Amniotic stem cell (primary cell): ENCODE measurements around the gene ANKRD11.

Source experiments
- DNase-seq: peaks from one replicate; lab custom pipeline; 2025; lab: John Stamatoyannopoulos, UW

ANKRD11 gene

DNA sequence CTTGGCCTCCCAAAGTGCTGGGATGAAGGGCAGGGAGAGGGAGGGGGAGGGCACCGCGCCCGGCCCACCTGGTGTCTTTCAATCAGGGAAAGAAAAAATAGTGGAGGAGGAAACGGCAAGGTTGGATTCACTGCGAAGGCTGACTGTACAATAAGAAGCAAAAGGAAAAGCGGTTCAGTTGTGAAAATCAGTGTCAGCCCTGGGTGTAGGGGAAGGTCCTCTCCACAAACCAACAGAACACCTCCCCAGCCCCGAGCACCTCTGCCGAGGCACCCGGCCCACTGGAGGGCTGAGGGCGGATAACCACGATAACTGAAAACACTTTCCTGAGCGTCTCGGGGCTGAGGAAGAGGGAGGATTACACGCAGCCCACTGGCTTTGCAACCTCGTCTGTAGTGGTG lies 16.4 kb upstream of the ANKRD11 start:
- DNase-seq: no peak

- DNase-seq: no peak
Observed at GRCh38 chr16:89506113-89506504, 15.7 kb upstream of the ANKRD11 start.

DNA sequence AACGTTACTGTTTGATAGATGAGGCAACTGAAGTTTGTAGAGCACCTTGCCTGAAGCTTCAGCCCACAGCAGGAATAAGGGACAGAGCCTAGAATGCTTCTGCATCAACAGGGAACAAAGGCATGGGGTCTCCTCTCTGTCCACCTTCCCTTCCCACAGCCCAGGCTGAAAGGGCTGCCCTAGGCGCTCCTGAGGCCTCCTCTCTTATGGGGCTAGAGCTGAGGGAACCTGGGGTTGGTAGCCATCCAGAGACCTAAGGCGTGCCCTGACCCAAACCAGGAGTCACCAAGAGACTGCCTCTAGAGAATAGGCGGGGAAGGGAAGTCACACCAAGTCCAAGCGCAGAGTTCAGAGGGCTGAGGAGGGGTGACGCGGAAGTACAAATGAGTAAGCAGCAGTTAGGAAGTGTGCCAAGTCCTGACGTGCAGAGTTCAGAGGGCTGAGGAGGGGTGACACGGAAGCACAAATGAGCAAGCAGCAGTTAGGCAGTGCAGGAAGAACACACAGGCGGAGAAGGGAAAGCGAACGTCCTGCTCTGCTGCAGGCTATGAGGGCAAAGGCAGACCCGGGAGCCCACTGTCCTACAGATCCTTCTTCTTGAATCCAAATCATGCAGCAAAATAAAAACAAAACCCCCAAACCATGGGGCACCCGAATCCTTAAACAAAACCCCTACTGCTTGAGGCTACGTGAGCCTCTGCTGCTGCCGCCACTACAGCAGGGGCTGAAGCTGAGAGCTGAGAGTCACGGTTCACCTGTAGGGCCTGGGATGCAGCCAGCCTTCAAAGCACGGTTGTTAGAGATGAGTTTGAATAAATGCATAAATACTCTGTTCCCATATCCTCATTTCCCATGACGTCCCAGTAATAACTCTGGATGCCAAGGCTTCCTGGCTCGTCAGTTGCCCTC lies 15.1 kb upstream of the ANKRD11 start:
- DNase-seq: no peak

- DNase-seq: no peak
Observed at GRCh38 chr16:89504091-89504490, 13.7 kb upstream of the ANKRD11 start.

- no peak for DNase-seq
Observed at GRCh38 chr16:89502081-89502843, 11.9 kb upstream of the ANKRD11 start.

- no peak for DNase-seq
Observed at GRCh38 chr16:89499767-89500166, 9.4 kb upstream of the ANKRD11 start.

- no peak for DNase-seq
Observed at GRCh38 chr16:89498839-89499238, 8.5 kb upstream of the ANKRD11 start.

GRCh38 chr16:89495121-89495520 lies 4.8 kb upstream of the ANKRD11 start:
- DNase-seq: no peak

DNA sequence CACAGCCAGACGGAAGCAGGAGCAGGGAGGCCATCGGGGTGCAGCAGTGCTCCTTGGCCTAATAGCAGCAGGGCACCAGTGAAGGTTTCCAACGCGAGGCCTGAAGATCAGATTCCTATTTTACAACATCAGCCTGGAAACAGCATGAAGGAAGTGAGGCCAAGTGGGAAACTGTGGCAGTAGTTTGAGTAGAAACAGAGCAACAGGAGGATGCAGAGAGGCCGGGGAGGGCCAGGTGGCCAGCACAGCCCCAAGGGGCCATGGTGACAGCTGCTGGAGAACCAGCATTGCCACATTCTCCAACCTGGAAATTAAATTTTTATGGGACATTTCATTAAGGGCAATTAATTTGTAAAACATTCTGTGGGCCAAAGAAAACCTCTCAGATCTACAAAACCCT lies 3.4 kb upstream of the ANKRD11 start:
- no peak for DNase-seq

DNA sequence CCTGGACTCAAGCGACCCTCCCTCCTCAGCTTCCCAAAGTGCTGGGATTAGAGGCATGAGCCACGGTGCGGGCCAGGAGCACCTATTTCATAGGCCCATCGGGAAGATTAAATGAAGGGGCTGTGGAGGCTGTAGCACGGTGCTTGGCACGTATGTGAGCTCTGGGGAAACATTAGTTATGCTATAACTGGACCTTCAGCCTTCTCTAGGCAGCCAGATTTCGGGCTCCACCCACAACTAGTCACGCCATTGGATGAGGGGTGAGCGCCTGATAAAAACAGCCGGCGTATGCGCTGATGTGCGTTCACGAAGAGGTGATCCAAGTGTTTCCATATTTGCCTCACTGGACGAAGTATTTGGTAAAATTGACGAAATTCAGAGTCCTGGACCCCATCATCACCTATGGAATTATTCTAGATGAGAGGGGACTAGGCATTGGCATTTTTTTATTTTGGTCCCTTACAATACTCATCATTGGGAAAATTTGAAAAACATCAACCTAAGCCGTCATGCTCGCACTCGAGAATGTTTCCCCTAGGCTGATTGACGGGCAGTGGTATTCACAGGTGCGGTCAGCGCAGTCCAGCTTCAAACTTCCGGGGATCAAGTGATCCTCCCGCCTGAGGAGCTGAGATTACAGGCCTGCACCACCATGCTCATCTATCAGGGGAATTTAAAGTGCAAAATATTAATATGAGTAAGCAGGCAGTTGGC lies 1.8 kb upstream of the ANKRD11 start:
- no peak for DNase-seq

GRCh38 chr16:89491238-89491869 lies 993 bp upstream of the ANKRD11 start:
- no peak for DNase-seq

DNA sequence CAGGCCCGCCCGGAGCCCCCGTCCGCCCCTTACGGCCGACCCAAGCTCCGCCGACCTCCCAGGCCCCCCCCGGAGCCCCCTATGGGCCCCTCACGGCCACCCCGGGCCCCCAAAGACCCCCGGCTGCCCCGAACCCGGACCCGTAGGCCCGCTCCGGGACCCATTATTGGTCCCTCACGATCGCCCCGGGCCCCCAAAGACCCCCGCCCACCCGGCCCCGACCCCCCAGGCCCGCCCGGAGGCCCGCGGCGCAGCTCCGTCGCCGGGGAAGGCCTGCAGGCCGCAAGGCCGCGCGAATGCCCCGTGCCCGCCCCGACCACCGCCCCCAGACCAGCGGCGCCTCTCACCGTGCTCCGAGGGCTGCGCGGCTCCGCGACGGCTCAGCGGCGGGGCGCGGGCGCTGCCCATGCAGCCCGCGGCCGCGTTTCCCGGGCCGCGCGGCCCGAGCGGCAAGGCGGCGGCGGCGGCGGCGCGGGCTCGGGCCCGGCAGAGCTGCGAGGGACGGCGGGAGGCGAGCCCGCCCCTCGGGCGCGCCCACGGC lies 393 bp downstream of the ANKRD11 start:
- DNase-seq: no peak

DNA sequence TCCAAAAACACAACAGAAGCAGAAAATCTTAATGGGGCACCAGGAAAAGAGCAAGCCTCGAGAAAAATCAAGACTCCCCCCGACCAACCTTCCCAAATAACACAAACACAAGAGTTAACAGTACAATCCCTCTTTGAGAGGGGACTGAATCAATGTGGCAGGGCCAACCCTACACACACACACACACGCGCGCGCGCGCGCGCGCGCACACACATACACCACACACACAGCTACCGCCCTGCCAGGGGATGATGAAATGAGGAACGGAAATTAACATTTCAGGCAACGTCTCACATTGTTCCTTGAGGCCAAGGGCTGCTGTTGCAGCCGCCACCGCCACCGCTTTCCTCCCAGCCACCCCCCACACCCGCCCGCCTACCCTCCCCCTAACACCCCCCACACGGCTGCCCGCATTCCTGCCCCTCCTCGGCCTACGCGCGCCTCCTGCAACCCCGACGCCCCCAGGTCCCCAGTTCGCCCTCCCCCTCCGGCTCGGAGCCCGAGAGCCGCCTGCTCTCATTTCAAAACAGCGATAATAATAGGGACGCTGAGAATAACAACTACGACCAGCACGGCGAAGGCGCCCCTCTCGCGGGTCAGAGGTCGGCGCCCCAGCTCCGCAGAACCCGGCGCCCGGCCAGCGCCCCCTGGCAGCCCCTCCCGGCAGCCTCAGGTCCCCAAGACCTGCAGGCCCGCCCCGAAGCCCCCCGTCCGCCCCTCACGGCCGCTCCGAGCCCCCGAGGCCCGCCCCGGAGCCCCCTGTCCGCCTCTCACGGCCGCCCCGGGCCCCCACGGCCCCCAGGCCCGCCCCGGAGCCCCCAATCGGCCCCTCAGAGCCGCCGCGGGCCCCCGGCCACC lies 1.1 kb downstream of the ANKRD11 start:
- peak; percentile 87 for DNase-seq

GRCh38 chr16:89485701-89486246 lies 4.6 kb downstream of the ANKRD11 start:
- no peak for DNase-seq

DNA sequence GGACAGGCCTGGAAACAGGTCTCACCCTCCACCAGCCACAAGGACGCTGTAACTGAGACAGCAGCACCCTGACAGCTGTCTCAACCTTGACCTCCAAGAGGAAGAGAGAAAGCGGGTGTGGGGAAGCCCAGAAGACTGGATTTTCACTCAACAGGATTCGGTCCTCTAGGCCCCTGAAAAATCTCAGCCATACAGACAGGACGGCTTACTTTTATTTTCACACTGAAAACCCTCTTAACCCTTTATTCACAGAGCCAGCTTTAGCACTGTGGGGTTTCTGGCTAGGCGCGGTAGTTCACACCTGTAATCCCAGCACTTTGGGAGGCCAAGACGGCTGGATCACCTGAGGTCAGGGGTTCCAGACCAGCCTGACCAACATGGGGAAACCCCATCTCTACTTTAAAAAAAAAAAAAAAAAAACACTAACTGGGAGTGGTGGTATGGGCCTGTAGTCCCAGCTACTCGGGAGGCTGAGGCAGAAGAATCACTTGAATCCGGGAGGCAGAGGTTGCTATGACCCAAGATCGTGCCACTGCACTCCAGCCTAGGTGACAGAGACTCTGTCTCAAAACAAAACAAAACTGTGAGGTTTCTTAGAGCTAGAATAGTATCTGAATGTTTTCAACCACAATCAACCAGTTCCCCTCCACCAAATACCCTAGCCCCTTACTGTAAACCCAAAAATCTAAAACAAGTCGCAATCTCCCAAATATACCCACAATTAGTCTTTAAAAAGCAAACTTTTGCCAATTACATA lies 5.3 kb downstream of the ANKRD11 start:
- no peak for DNase-seq

DNA sequence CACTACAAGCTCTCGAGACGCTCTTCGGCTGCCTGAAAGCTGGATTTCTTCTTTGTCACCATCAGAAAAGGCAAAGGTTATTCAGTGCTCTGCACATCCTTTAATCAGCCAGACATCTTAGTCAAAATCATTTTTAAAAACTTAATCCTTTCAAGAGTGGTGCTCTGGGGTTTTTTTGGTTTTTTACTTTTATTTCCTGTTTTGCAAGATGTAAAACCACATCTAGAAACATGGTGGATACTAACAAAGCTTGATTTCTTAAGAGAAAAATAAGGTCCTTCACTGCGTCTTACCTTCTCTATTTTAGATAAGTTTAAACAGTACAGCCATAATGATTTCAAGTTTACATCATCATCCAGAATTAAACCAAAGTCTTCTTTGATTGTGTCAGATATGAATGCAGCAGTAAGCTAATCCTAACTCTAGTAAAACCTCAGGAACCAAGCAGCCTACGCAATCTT lies 6.3 kb downstream of the ANKRD11 start:
- no peak for DNase-seq

DNA sequence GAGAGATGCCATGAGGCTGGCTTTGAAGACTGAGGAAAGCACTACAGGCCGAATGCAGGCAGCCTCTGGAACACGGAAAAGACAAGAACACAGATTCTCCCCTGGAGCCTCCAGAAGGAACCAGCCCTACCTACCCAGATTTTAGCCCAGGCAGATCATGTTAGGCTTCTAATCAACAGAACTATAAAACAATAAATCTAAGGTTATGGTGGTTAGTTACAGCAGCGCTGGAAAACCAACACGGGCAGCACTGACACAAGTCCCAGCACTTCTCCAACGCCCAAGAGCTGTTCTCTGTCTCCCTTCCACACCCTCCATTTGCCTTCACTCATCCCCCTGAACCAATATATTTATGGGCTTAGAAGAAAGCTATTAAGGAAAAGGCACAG lies 7.5 kb downstream of the ANKRD11 start:
- no peak for DNase-seq

DNA sequence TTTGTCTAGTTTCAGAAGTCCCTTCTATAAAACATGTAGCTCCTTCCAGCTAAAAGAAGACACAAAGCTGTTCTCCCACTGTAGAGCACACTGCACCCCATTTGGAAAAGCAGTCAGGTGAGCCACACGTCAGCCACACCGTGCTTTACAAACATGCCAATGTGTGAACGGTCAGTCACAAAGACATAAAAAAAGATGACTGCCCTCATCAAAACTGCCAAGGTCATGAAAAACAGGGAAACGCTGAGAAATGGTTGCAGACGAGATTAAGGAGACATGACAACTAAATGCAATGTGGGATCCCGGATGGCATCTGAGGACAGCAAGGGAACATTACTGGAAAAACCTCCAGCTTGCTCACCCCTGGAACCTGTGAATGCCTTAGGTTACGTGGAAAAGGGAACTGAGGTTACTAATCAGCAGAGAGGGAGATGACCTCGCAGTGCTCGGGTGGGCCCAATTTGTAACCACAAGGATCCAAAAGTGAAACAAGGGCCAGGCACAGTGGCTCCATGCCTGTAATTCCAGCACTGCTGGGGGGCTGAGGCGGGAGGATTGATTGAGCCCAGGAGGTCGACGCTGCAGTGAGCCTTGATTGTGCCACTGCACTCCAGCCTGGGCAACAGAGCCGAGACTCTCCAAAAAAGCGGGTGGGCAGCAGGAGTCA lies 8.1 kb downstream of the ANKRD11 start:
- DNase-seq: no peak

- DNase-seq: no peak
Observed at GRCh38 chr16:89481356-89481955, 8.9 kb downstream of the ANKRD11 start.
